GM21529 (cell line): ENCODE data around the gene KIR3DL1.
"Not testable (repeated sequence)": the region's sequence is repeated elsewhere in the genome, so short reads cannot be mapped to it uniquely, and the experiment has no call there.

ENCODE experiments used
- ATAC-seq: cut with Tn5 transposase; IDR thresholded peaks from one replicate; pipeline ENCODE4 v1.9.1; 2021; ENCODE audit not compliant: unreplicated experiment

The KIR3DL1 gene

GRCh38 chr19:54816251-54816650, at the start of gene KIR3DL1:
Gene KIR3DL1, plus strand, starts transcription at chr19:54816468.
- ATAC-seq = not testable (repeated sequence)

- not testable (repeated sequence) for ATAC-seq
Measured at GRCh38 chr19:54769646-54770045, 46.6 kb upstream of the KIR3DL1 start, which contains the start of gene KIR2DL1. Gene KIR2DL1, plus strand, starts transcription at chr19:54769793. Its CDS starts 58 bp downstream, at chr19:54769851.

- ATAC-seq = not testable (repeated sequence)
Measured at GRCh38 chr19:54770511-54770910, 45.8 kb upstream of the KIR3DL1 start.

- ATAC-seq = not testable (repeated sequence)
Measured at GRCh38 chr19:54771018-54771960, 45.0 kb upstream of the KIR3DL1 start.

GRCh38 chr19:54772666-54773065, 43.6 kb upstream of the KIR3DL1 start:
- not testable (repeated sequence) for ATAC-seq

- ATAC-seq = not testable (repeated sequence)
Measured at GRCh38 chr19:54775095-54775815, 41.0 kb upstream of the KIR3DL1 start.

GRCh38 chr19:54775830-54776229, 40.4 kb upstream of the KIR3DL1 start:
- ATAC-seq = not testable (repeated sequence)

GRCh38 chr19:54777851-54778250, 38.4 kb upstream of the KIR3DL1 start:
- ATAC-seq = not testable (repeated sequence)

GRCh38 chr19:54778896-54779295, 37.4 kb upstream of the KIR3DL1 start:
- not testable (repeated sequence) for ATAC-seq

GRCh38 chr19:54782916-54783315, 33.4 kb upstream of the KIR3DL1 start:
- ATAC-seq = not testable (repeated sequence)

GRCh38 chr19:54786091-54786723, 30.1 kb upstream of the KIR3DL1 start:
- ATAC-seq = not testable (repeated sequence)

GRCh38 chr19:54788154-54788553, 28.1 kb upstream of the KIR3DL1 start:
- not testable (repeated sequence) for ATAC-seq

- ATAC-seq = no peak
Measured at GRCh38 chr19:54790711-54791110, 25.6 kb upstream of the KIR3DL1 start.

GRCh38 chr19:54791476-54791875, 24.8 kb upstream of the KIR3DL1 start:
- ATAC-seq = no peak

GRCh38 chr19:54792814-54793213, 23.5 kb upstream of the KIR3DL1 start:
- ATAC-seq = no peak

GRCh38 chr19:54795758-54796157, 20.5 kb upstream of the KIR3DL1 start:
- ATAC-seq = no peak

- no peak for ATAC-seq
Measured at GRCh38 chr19:54803410-54803809, 12.9 kb upstream of the KIR3DL1 start, which contains the start of gene KIR2DL4. Gene KIR2DL4, plus strand, starts transcription at chr19:54803610. Its CDS starts 42 bp downstream, at chr19:54803652.

GRCh38 chr19:54804101-54804500, 12.2 kb upstream of the KIR3DL1 start:
- ATAC-seq = no peak

GRCh38 chr19:54804571-54804970, 11.7 kb upstream of the KIR3DL1 start:
- no peak for ATAC-seq

- ATAC-seq = no peak
Measured at GRCh38 chr19:54805665-54806515, 10.4 kb upstream of the KIR3DL1 start.
